H1 (cell line): ENCODE data around the gene SERHL2.

Experiments used
- CTCF ChIP-seq, 3 experiments: IDR thresholded peaks; 1 replicate in 2 of 3; 2 replicates in 1 of 3; pipeline versions ENCODE4 v1.5.1 to v1.6.1; 2011; ENCODE audit warnings: low read length in 3 of 3, mild to moderate bottlenecking in 3 of 3, inconsistent platforms in 2 of 3, low read depth in 1 of 3, moderate library complexity in 1 of 3; ENCODE audit not compliant: insufficient read depth in 1 of 3; ENCODE audit errors: control extremely low read depth in 1 of 3
- JUND ChIP-seq: IDR thresholded peaks from 2 replicates; pipeline ENCODE4 v1.6.1; 2011; ENCODE audit warnings: mild to moderate bottlenecking, improper control_type of control experiment, low read length
- PHF8 ChIP-seq: fragments of 200-600 bp; sonication (generic); conservative IDR thresholded peaks from 2 replicates; pipeline ENCODE4 v1.7.1; 2012; ENCODE audit warnings: low read depth, mild to moderate bottlenecking, inconsistent platforms, low read length, moderate library complexity
- POLR2AphosphoS5 ChIP-seq: IDR thresholded peaks from 2 replicates; pipeline ENCODE4 v1.6.1; 2011; ENCODE audit warnings: low read depth, low read length

DNA sequence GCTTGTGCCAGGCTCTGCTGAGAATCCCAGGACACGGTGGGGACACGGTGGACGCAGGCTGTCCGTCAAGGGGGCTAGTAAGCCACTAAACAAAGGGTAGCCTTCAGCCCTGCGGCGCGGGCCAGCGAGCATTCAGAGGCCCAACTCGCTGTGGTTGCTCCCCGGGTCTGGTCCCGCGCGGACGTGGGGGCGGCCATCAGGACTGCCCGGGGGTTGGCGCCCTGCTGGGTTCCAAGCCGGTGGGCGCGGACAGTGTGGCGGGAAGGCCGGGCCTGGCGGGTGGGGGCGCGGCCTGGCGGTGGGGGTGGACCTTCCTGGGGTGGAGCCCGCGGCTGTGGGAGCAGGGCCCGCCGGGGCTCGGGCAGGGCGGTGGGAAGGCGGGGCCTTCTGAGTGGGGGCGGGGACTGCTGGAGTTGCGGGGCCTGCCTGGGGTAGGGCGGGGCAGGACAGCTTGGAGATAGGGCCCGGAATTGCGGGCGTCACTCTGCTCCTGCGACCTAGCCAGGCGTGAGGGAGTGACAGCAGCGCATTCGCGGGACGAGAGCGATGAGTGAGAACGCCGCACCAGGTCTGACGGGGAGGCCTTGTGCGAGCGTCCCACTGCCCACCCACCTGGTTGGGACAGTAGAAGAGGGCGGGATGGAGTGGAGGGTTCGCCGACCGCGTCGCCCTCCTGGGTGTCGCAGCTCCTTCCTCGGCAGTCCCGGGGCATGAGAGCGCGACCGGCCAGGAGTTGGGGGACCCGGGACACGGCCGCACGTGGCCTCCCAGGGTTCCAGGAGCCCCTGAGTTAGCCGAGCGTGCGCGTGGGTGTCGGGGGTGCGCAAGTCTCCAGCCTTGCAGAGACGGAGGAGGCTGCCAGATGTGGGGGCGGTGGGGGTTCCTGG is at the start of gene SERHL2:
- TF ChIP-seq CTCF (IDR thresholded peaks at IDR 0.05; ENCODE audit: control extremely low read depth in 1 of 3, insufficient read depth in 1 of 3, low read depth in 1 of 3, low read length in 3 of 3), result no peak
- TF ChIP-seq PHF8, result no peak
- no peak for TF ChIP-seq JUND
- no peak for TF ChIP-seq POLR2AphosphoS5
